HEK293 (cell line): ENCODE results near the gene WRNIP1.

Experiments
- CTCF ChIA-PET: fragments of 350-600 bp; formaldehyde crosslinking; extraction: SDS; loops from one replicate; lab custom pipeline; 2021; ENCODE audit warnings: antibody characterized with exemption; lab: Yijun Ruan, JAX
- POLR2A ChIA-PET: fragments of 300-600 bp; formaldehyde crosslinking; extraction: SDS; loops from one replicate; lab custom pipeline; 2020; ENCODE audit warnings: antibody characterized with exemption, inconsistent platforms; lab: Yijun Ruan, JAX
- H3K27ac ChIP-seq: fragments of 200-500 bp; sonication (Bioruptor generic); 2 replicates; pipeline ENCODE4 v1.5.1; 2014; ENCODE audit warnings: low read depth, low read length, control low read depth, inconsistent platforms; ENCODE audit errors: extremely low read depth
- H3K36me3 ChIP-seq, 2 experiments: fragments of 200-500 bp in 1 of 2; sonication (Bioruptor generic) in 1 of 2; 1 replicate in 1 of 2; 2 replicates in 1 of 2; pipeline ENCODE4 v1.5.1; 2014 to 2017; ENCODE audit warnings: inconsistent platforms in 2 of 2, low read length in 2 of 2; ENCODE audit not compliant: control insufficient read depth in 2 of 2, insufficient read depth in 1 of 2
- H3K4me1 ChIP-seq: fragments of 200-500 bp; sonication (Bioruptor generic); 2 replicates; pipeline ENCODE4 v1.5.1; 2014; ENCODE audit warnings: mild to moderate bottlenecking, low read length, inconsistent platforms; ENCODE audit not compliant: control insufficient read depth, insufficient read depth
- H3K4me3 ChIP-seq: 2 replicates; pipeline ENCODE4 v1.5.1; 2011; ENCODE audit warnings: low read depth, mild to moderate bottlenecking, control low read depth, low read length, moderate library complexity
- H3K9me3 ChIP-seq: fragments of 200-500 bp; sonication (Bioruptor generic); 2 replicates; pipeline ENCODE4 v1.5.1; 2014; ENCODE audit warnings: low read depth, low read length, inconsistent platforms; ENCODE audit not compliant: control insufficient read depth, insufficient read depth
- EGR2 ChIP-seq: fragments of 450-650 bp; formaldehyde crosslinking; IDR thresholded peaks from 2 replicates; pipeline ENCODE4 v1.5.1; 2016; ENCODE audit warnings: low read depth, missing biosample characterization, missing genetic modification characterization
- KLF16 ChIP-seq: fragments of 450-650 bp; formaldehyde crosslinking; IDR thresholded peaks from 2 replicates; pipeline ENCODE4 v1.5.1; 2017; ENCODE audit warnings: missing biosample characterization, missing genetic modification characterization
- MYNN ChIP-seq: fragments of 450-650 bp; formaldehyde crosslinking; IDR thresholded peaks from 2 replicates; pipeline ENCODE4 v1.5.1; 2016; ENCODE audit warnings: missing biosample characterization, missing genetic modification characterization, borderline replicate concordance
- MZF1 ChIP-seq: fragments of 450-650 bp; formaldehyde crosslinking; IDR thresholded peaks from 2 replicates; pipeline ENCODE4 v1.5.1; 2017; ENCODE audit warnings: missing biosample characterization, missing genetic modification characterization, borderline replicate concordance
- SP2 ChIP-seq: fragments of 450-650 bp; formaldehyde crosslinking; IDR thresholded peaks from 2 replicates; pipeline ENCODE4 v1.5.1; 2016; ENCODE audit warnings: missing biosample characterization, missing genetic modification characterization
- YY1 ChIP-seq: fragments of 450-650 bp; formaldehyde crosslinking; IDR thresholded peaks from 2 replicates; pipeline ENCODE4 v1.5.1; 2018; ENCODE audit warnings: missing biosample characterization, missing genetic modification characterization
- ZNF10 ChIP-seq: fragments of 450-650 bp; formaldehyde crosslinking; IDR thresholded peaks from 2 replicates; pipeline ENCODE4 v1.5.1; 2017; ENCODE audit warnings: missing biosample characterization, missing genetic modification characterization
- ZNF16 ChIP-seq: fragments of 450-650 bp; formaldehyde crosslinking; IDR thresholded peaks from 2 replicates; pipeline ENCODE4 v1.5.1; 2016; ENCODE audit warnings: low read depth, missing biosample characterization, missing genetic modification characterization
- ZNF248 ChIP-seq: fragments of 450-650 bp; formaldehyde crosslinking; IDR thresholded peaks from 2 replicates; pipeline ENCODE4 v1.5.1; 2017; ENCODE audit warnings: missing biosample characterization, missing genetic modification characterization
- ZNF423 ChIP-seq: fragments of 450-650 bp; formaldehyde crosslinking; IDR thresholded peaks from 2 replicates; pipeline ENCODE4 v1.5.1; 2016; ENCODE audit warnings: missing biosample characterization, missing genetic modification characterization
- ZNF529 ChIP-seq: fragments of 450-650 bp; formaldehyde crosslinking; IDR thresholded peaks from 2 replicates; pipeline ENCODE4 v1.5.1; 2017; ENCODE audit warnings: missing genetic modification characterization, missing biosample characterization; ENCODE audit not compliant: insufficient replicate concordance
- ZNF658 ChIP-seq: fragments of 450-650 bp; formaldehyde crosslinking; IDR thresholded peaks from 2 replicates; pipeline ENCODE4; 2016; ENCODE audit warnings: missing biosample characterization, missing genetic modification characterization
- ZNF670 ChIP-seq: fragments of 450-650 bp; formaldehyde crosslinking; IDR thresholded peaks from 2 replicates; pipeline ENCODE4 v1.5.1; 2016; ENCODE audit warnings: missing biosample characterization, missing genetic modification characterization, low read depth
- ZNF776 ChIP-seq: fragments of 450-650 bp; formaldehyde crosslinking; IDR thresholded peaks from 2 replicates; pipeline ENCODE4 v1.5.0; 2017; ENCODE audit warnings: missing biosample characterization, missing genetic modification characterization, borderline replicate concordance
- ZNF777 ChIP-seq: fragments of 450-650 bp; formaldehyde crosslinking; IDR thresholded peaks from 2 replicates; pipeline ENCODE4 v1.5.1; 2017; ENCODE audit warnings: missing biosample characterization, missing genetic modification characterization, borderline replicate concordance
- ZNF830 ChIP-seq: fragments of 450-650 bp; IDR thresholded peaks from 2 replicates; pipeline ENCODE4 v1.5.0; 2018; ENCODE audit warnings: missing biosample characterization, missing genetic modification characterization, low read depth, mild to moderate bottlenecking, moderate library complexity
- ZSCAN23 ChIP-seq: fragments of 450-650 bp; formaldehyde crosslinking; IDR thresholded peaks from 2 replicates; pipeline ENCODE4 v1.5.1; 2016; ENCODE audit warnings: missing biosample characterization, missing genetic modification characterization
- ZXDB ChIP-seq: fragments of 450-650 bp; formaldehyde crosslinking; IDR thresholded peaks from 2 replicates; pipeline ENCODE4 v1.5.1; 2016; ENCODE audit warnings: missing biosample characterization, missing genetic modification characterization
- TF ChIP-seq, protein P1 (sequence below): fragments of 450-650 bp; formaldehyde crosslinking; IDR thresholded peaks from 2 replicates; pipeline ENCODE4 v1.5.1; 2017; ENCODE audit warnings: missing biosample characterization, missing genetic modification characterization
- TF ChIP-seq, protein P2 (sequence below): fragments of 450-650 bp; formaldehyde crosslinking; IDR thresholded peaks from 2 replicates; pipeline ENCODE4 v1.5.1; 2016; ENCODE audit warnings: missing biosample characterization, missing genetic modification characterization
- TF ChIP-seq, protein P3 (sequence below): fragments of 450-650 bp; formaldehyde crosslinking; IDR thresholded peaks from 2 replicates; pipeline ENCODE4 v1.5.1; 2016; ENCODE audit warnings: missing biosample characterization, missing genetic modification characterization
- TF ChIP-seq, protein P4 (sequence below): fragments of 450-650 bp; formaldehyde crosslinking; IDR thresholded peaks from 2 replicates; pipeline ENCODE4 v1.5.1; 2016; ENCODE audit warnings: missing biosample characterization, missing genetic modification characterization
- TF ChIP-seq, protein P5 (sequence below): fragments of 450-650 bp; formaldehyde crosslinking; IDR thresholded peaks from 2 replicates; pipeline ENCODE4 v1.5.1; 2016; ENCODE audit warnings: missing biosample characterization, missing genetic modification characterization, borderline replicate concordance
- TF ChIP-seq, protein P6 (sequence below): fragments of 450-650 bp; formaldehyde crosslinking; IDR thresholded peaks from 2 replicates; pipeline ENCODE4 v1.5.1; 2017; ENCODE audit warnings: missing biosample characterization, missing genetic modification characterization

WRNIP1 gene

DNA sequence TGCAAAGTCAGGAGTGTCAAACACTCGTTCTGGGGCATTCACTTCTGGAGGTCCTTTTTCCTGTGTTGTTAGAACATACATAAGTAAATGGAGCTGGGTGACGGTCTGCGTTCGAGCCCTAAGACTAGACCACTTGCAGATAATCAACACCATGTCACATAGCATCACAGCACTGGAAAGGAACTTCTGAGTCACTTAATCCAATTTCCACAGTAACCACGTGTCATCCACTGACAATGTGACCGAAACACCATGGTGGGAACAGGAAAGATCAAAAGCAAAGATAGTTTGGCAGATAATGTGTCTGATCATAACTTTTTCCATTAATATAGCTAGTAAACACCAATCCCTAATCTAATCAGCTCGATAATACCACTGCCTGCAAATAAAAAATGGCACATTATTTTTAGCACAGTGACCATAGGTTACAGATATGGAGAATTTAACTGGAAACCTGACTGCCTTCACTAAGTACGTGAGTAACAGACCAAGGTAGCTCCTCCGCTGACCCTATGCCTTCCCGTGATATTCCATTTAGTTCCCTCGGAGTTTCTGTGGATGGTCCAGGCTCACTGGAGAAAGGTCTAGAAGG is 34.8 kb downstream of the WRNIP1 start:
- H3K36me3 ChIP-seq, result no peaks in the 10 kb centered on the region
- no peak overlapping the region for H3K4me3 ChIP-seq
- POLR2A ChIA-PET, result no interaction called here
- H3K4me1 ChIP-seq, result no peaks in the 10 kb centered on the region
- no peak for TF ChIP-seq ZXDB
- no peak for TF ChIP-seq ZNF248
- TF ChIP-seq ZNF10 (tag by site-specific recombination), result no peak
- TF ChIP-seq ZNF658, result no peak
- TF ChIP-seq, protein P1, sequence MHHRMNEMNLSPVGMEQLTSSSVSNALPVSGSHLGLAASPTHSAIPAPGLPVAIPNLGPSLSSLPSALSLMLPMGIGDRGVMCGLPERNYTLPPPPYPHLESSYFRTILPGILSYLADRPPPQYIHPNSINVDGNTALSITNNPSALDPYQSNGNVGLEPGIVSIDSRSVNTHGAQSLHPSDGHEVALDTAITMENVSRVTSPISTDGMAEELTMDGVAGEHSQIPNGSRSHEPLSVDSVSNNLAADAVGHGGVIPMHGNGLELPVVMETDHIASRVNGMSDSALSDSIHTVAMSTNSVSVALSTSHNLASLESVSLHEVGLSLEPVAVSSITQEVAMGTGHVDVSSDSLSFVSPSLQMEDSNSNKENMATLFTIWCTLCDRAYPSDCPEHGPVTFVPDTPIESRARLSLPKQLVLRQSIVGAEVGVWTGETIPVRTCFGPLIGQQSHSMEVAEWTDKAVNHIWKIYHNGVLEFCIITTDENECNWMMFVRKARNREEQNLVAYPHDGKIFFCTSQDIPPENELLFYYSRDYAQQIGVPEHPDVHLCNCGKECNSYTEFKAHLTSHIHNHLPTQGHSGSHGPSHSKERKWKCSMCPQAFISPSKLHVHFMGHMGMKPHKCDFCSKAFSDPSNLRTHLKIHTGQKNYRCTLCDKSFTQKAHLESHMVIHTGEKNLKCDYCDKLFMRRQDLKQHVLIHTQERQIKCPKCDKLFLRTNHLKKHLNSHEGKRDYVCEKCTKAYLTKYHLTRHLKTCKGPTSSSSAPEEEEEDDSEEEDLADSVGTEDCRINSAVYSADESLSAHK (tag by site-specific recombination), result no peak
- no peak for TF ChIP-seq SP2 (tag by site-specific recombination)
- TF ChIP-seq ZNF777 (tag by site-specific recombination), result no peak
- TF ChIP-seq EGR2 (tag by site-specific recombination), result no peak
- no peak for TF ChIP-seq ZNF670
- TF ChIP-seq ZNF423 (tag by site-specific recombination), result no peak
- no peak for TF ChIP-seq ZNF776 (tag by site-specific recombination)
- no peak for TF ChIP-seq YY1 (tag by site-specific recombination)
- TF ChIP-seq, protein P2, sequence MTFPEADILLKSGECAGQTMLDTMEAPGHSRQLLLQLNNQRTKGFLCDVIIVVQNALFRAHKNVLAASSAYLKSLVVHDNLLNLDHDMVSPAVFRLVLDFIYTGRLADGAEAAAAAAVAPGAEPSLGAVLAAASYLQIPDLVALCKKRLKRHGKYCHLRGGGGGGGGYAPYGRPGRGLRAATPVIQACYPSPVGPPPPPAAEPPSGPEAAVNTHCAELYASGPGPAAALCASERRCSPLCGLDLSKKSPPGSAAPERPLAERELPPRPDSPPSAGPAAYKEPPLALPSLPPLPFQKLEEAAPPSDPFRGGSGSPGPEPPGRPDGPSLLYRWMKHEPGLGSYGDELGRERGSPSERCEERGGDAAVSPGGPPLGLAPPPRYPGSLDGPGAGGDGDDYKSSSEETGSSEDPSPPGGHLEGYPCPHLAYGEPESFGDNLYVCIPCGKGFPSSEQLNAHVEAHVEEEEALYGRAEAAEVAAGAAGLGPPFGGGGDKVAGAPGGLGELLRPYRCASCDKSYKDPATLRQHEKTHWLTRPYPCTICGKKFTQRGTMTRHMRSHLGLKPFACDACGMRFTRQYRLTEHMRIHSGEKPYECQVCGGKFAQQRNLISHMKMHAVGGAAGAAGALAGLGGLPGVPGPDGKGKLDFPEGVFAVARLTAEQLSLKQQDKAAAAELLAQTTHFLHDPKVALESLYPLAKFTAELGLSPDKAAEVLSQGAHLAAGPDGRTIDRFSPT, result no peak
- TF ChIP-seq ZNF16, result no peak
- TF ChIP-seq KLF16 (tag by site-specific recombination), result no peak
- TF ChIP-seq, protein P3, sequence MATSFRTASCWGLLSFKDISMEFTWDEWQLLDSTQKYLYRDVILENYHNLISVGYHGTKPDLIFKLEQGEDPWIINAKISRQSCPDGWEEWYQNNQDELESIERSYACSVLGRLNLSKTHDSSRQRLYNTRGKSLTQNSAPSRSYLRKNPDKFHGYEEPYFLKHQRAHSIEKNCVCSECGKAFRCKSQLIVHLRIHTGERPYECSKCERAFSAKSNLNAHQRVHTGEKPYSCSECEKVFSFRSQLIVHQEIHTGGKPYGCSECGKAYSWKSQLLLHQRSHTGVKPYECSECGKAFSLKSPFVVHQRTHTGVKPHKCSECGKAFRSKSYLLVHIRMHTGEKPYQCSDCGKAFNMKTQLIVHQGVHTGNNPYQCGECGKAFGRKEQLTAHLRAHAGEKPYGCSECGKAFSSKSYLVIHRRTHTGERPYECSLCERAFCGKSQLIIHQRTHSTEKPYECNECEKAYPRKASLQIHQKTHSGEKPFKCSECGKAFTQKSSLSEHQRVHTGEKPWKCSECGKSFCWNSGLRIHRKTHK (tag by site-specific recombination), result no peak
- H3K9me3 ChIP-seq, result no peaks in the 10 kb centered on the region
- no peak overlapping the region for H3K27ac ChIP-seq
- CTCF ChIA-PET, result interaction anchor here (0.5 to 1.7 kb wide), 5 partner anchors 8 to 246 kb away, joined by 3 to 5 read pairs (median 3); no protein-coding TSS in a partner anchor

DNA sequence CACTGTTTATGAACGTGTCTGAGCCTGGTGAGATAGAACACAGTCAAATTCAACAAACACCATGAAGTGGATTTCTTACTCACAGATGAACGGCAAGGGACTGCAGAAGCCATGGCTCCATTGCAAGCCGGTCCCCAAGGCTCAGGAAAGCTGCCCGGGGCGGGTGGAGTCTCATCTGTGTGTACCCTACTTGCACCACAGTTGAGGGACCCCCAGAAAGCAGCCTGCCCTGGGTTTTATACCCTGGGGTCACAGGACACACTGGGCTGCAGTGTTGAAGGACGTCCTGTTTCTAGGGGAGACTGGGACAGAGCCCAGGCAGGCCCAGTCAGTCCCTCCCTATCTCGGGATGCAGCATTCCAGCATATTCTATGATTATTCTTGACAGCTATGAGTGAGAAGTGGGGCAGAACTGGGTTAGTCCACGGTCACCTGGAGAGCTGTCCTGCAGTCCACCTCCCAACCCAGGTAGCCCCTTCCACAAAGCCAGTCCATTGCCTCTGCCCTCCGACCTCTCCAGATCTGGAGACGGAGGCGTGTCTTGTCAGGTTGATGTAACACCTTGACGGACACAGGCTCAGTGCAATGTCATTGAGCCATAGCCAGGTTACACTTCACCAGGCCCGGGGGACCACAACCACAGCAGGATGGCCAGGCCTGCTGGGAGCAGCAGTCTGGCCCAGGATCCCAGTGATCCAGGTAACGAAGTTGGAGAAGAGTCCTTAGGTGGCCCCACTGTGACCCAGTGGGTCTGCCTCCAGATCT is 35.5 kb downstream of the WRNIP1 start:
- Histone ChIP-seq H3K27ac (no peak overlapping the region), H3K4me1 (no peaks in the 10 kb centered on the region), H3K4me3 (no peak overlapping the region), H3K36me3 (no peaks in the 10 kb centered on the region), H3K9me3 (no peaks in the 10 kb centered on the region)
- CTCF ChIA-PET, result interaction anchor here (0.5 to 1.7 kb wide), 4 partner anchors 9 to 245 kb away, joined by 3 to 5 read pairs (median 4); no protein-coding TSS in a partner anchor
- POLR2A ChIA-PET, result no interaction called here
- no peak for TF ChIP-seq ZNF776 (tag by site-specific recombination)
- no peak for TF ChIP-seq ZNF529 (tag by site-specific recombination)
- no peak for TF ChIP-seq MZF1 (tag by site-specific recombination)
- TF ChIP-seq, protein P4, sequence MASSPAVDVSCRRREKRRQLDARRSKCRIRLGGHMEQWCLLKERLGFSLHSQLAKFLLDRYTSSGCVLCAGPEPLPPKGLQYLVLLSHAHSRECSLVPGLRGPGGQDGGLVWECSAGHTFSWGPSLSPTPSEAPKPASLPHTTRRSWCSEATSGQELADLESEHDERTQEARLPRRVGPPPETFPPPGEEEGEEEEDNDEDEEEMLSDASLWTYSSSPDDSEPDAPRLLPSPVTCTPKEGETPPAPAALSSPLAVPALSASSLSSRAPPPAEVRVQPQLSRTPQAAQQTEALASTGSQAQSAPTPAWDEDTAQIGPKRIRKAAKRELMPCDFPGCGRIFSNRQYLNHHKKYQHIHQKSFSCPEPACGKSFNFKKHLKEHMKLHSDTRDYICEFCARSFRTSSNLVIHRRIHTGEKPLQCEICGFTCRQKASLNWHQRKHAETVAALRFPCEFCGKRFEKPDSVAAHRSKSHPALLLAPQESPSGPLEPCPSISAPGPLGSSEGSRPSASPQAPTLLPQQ (tag by site-specific recombination), result no peak
- no peak for TF ChIP-seq ZXDB
- no peak for TF ChIP-seq ZNF830 (tag by site-specific recombination)
- TF ChIP-seq MYNN, result no peak
- no peak for TF ChIP-seq ZSCAN23 (tag by site-specific recombination)
- TF ChIP-seq, protein P5, sequence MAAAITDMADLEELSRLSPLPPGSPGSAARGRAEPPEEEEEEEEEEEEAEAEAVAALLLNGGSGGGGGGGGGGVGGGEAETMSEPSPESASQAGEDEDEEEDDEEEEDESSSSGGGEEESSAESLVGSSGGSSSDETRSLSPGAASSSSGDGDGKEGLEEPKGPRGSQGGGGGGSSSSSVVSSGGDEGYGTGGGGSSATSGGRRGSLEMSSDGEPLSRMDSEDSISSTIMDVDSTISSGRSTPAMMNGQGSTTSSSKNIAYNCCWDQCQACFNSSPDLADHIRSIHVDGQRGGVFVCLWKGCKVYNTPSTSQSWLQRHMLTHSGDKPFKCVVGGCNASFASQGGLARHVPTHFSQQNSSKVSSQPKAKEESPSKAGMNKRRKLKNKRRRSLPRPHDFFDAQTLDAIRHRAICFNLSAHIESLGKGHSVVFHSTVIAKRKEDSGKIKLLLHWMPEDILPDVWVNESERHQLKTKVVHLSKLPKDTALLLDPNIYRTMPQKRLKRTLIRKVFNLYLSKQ (tag by site-specific recombination), result no peak
- TF ChIP-seq, protein P6, sequence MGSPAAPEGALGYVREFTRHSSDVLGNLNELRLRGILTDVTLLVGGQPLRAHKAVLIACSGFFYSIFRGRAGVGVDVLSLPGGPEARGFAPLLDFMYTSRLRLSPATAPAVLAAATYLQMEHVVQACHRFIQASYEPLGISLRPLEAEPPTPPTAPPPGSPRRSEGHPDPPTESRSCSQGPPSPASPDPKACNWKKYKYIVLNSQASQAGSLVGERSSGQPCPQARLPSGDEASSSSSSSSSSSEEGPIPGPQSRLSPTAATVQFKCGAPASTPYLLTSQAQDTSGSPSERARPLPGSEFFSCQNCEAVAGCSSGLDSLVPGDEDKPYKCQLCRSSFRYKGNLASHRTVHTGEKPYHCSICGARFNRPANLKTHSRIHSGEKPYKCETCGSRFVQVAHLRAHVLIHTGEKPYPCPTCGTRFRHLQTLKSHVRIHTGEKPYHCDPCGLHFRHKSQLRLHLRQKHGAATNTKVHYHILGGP (tag by site-specific recombination), result no peak
